Heart right ventricle (tissue), 16 donors: ENCODE measurements around the gene ZSCAN31. TPM values are rescaled to one million over a fixed set of nuclear protein-coding genes. Genes with fewer than 3 reads are reported as not detected.

ENCODE experiments used
- ATAC-seq, 8 donors: fragments of 200-7000 bp; cut with Tn5 transposase; one replicate each; pipeline ENCODE4 v1.9.1; 2020; ENCODE audit warnings: mild to moderate bottlenecking in 8 of 8, moderate library complexity in 8 of 8, moderate number of reproducible peaks in 1 of 8
- DNase-seq, 2 donors: peaks; one replicate each; pipeline ENCODE4 v3.0.0-alpha.2; 2020
- H3K27ac ChIP-seq, 10 donors: fragments of 200-600 bp; sonication (generic) in 2 of 10; one replicate each; pipeline versions ENCODE4 v1.5.0 to v1.8.0; 2020 to 2022; ENCODE audit warnings: mild to moderate bottlenecking in 3 of 10
- H3K27me3 ChIP-seq, 7 donors: fragments of 200-600 bp; one replicate each; pipeline ENCODE4 v1.8.0; 2021 to 2022; ENCODE audit warnings: mild to moderate bottlenecking in 2 of 7
- H3K36me3 ChIP-seq, 9 donors: fragments of 200-600 bp; sonication (generic) in 1 of 9; one replicate each; pipeline versions ENCODE4 v1.5.0 to v1.8.0; 2020 to 2022; ENCODE audit warnings: mild to moderate bottlenecking in 2 of 9
- H3K4me1 ChIP-seq, 9 donors: fragments of 200-600 bp; sonication (generic) in 1 of 9; one replicate each; pipeline versions ENCODE4 v1.5.0 to v1.8.0; 2020 to 2022; ENCODE audit warnings: mild to moderate bottlenecking in 4 of 9
- H3K4me3 ChIP-seq, 10 donors: fragments of 200-600 bp; sonication (generic) in 2 of 10; one replicate each; pipeline versions ENCODE4 v1.5.0 to v1.8.0; 2020 to 2022; ENCODE audit warnings: mild to moderate bottlenecking in 7 of 10, moderate library complexity in 2 of 10
- H3K9me3 ChIP-seq, 11 donors: fragments of 200-600 bp in 10 of 11; sonication (generic) in 2 of 11; one replicate each; pipeline versions ENCODE4 v1.5.0 to v1.8.0; 2013 to 2022; ENCODE audit warnings: mild to moderate bottlenecking in 2 of 11, control low read depth in 1 of 11, moderate library complexity in 1 of 11
- WGBS, 2 donors: extraction: QIAGEN DNeasy Blood & Tissue Kit; methylation state at CpG; one replicate each; pipeline ENCODE4 v1.1.7; 2013; ENCODE audit warnings: inconsistent platforms in 1 of 2; 5-methylcytosine and 5-hydroxymethylcytosine counted together
- intact Hi-C, 10 donors: fragments of 100-400 bp; cut with DNase I; formaldehyde crosslinking; loops; one replicate each; pipeline versions ENCODE4 v1.11.1 to v1.14.2; 2022
- polyA plus RNA-seq, 2 donors: library from polyadenylated mRNA; stranded (reverse); fragments of 200-250 nt; gene quantifications; one replicate each; pipeline ENCODE4 v1.2.3, GENCODE V29; 2013
- total RNA-seq, 10 donors: library from RNA; stranded (reverse); fragmentation: NEBNext Ultra II Directional in 3 of 10; extraction: Animal tissue kit (Norgen Biotek cat#: 25700) in 3 of 10; gene quantifications; one replicate each; pipeline versions ENCODE4 v1.2.1 to v1.2.4, GENCODE V29; 2021 to 2023
- TF ChIP-seq, protein P1 (sequence below), 9 donors: fragments of 200-600 bp; sonication (generic) in 2 of 9; IDR thresholded peaks; one replicate each; pipeline versions ENCODE4 v1.5.0 to v1.8.0; 2021 to 2022; ENCODE audit warnings: antibody characterized with exemption in 9 of 9, mild to moderate bottlenecking in 5 of 9, moderate library complexity in 1 of 9
- donor health status: Arrhythmogenic right ventricular cardiomyopathy.
- donor health status: ischemic (EF 13 %, LVEDD 7.1; RV severe dilation, severe dysfunction).
- donor health status: healthy with polysubstance abuse.
- donor health status: DM: no; HTN: yes; CAD: no.
- donor health status: DM: no; HTN: no; CAD: no.
- donor health status: ischemic (EF 25% LVEDD 6.9; RV normal size, moderate dysfunction).
- donor health status: ischemic (EF 25% LVEDD 5.7; RV mildly dilated, moderate dysfunction).
- donor health status: healthy.
- donor health status: DM: yes; HTN: yes; CAD: no.
- donor health status: Ischemic cardiomyopathy.
- donor health status: ischemic (EF 35%, LVEDD 5.7; RV mildly dilated, moderate dysfunction).
- donor health status: nonischemic (EF 11% LVEDD 7.7; RV severe dilation, severe dysfunction).
- donor health status: DM: yes; HTN: yes; CAD: no.
- donor health status: PGD.
- donor health status: ischemic (EF 29% LVEDD 5.4; RV normal size, mild dysfunction).
- donor health status: nonischemic (EF 23%, LVEDD 6.1; RV moderate dilation, normal function).

The ZSCAN31 gene
- total and polyA plus RNA-seq, 12 donors, result 3.3 to 17.4 (median 11.2) TPM

DNA sequence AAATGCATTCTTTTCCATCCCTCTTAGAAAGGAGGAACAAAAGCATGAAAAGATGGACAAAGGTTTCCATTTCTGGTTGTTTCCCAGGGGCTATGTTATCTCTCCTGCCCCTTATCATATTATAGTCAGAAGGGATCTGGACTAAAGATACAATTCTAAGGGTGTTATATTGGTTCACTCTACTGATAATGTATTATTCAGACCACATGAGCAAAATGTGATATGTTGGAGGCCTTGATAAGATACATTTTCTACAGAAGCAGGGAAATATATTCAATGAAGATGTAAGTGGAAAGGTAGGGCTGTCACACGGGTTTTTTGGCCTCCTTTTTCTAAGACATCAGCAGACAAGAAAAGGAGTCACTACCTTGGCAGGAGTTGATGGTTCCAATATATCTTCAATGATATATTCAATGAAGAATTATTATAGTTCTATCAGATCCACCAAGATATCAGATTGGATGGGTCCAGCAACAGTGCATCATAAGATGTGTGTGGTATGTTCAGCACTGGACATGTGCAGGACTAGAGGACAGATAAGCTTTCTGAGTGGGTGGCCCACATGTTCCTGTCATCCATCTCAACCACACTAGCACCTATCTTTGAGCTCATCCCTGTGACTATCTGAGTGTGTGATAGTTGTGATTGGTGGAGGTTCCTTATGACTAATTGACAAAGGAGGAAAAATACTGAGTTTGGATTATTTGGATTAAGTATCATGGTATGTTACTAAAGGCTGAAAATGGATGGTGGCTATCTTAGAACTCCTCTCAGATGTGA is 8.1 kb upstream of the ZSCAN31 start:
- TF ChIP-seq, protein P1, sequence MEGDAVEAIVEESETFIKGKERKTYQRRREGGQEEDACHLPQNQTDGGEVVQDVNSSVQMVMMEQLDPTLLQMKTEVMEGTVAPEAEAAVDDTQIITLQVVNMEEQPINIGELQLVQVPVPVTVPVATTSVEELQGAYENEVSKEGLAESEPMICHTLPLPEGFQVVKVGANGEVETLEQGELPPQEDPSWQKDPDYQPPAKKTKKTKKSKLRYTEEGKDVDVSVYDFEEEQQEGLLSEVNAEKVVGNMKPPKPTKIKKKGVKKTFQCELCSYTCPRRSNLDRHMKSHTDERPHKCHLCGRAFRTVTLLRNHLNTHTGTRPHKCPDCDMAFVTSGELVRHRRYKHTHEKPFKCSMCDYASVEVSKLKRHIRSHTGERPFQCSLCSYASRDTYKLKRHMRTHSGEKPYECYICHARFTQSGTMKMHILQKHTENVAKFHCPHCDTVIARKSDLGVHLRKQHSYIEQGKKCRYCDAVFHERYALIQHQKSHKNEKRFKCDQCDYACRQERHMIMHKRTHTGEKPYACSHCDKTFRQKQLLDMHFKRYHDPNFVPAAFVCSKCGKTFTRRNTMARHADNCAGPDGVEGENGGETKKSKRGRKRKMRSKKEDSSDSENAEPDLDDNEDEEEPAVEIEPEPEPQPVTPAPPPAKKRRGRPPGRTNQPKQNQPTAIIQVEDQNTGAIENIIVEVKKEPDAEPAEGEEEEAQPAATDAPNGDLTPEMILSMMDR (IDR thresholded peaks at IDR 0.05), result no peak
- Histone ChIP-seq H3K4me3 (no peak overlapping the region), H3K27ac (no peak overlapping the region), H3K27me3 (no peaks in the 10 kb centered on the region), H3K4me1 (peaks cover 0 to 5% (median 0%) of the 10 kb centered on the region in 9 donors), H3K9me3 (peaks cover 0 to 18% (median 0%) of the 10 kb centered on the region in 11 donors), H3K36me3 (peaks cover 0 to 8% (median 0%) of the 10 kb centered on the region in 9 donors)
- intact Hi-C loops, result loop anchor here in 1 of 10 donors (10.0 kb wide), 1 partner anchor 59 kb away; the partner anchor contains the start of gene PGBD1
- DNase-seq, result no peak
- 47 to 64% methylated on average over 1 of the region's 1 CpG for WGBS, 2 donors
- ATAC-seq, result no peak

DNA sequence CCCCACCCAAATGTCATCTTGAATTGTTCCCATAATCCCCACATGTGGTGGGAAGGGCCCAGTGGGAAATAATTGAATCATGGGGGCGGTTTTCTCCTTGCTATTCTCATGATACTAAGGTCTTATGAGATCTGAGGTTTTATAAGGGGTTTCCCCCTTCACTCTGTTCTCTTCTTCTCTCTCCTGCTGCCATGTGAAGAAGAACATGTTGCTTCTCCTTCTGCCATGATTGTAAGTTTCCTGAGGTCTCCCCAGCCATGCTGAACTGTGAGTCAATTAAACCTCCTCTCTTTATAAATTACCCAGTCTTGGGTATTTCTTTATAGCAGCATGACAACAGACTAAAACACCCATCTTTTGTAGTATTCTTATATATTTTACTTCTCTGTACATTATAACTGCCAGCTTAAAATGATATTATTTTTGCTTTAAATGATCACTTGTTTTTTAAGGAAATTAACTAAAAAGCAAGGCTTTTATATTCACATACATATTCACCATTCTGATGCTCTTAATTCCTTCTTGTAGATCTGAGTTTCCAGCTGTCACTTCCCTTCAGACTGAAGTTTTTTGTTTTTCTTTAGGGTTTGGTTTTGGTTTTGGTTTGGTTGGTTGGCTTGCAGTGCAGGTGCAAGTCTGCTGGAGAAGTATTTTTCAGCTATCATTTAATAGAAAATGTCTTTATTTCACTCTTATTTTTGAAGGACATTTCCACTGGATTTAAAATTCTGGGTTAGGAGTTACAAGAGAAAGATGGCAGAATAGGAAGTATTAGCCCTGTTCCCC is 4.6 kb upstream of the ZSCAN31 start:
- 82 to 86% methylated on average over 1 of the region's 1 CpG for WGBS, 2 donors
- no peak for ATAC-seq
- Histone ChIP-seq H3K27ac (no peak overlapping the region), H3K4me1 (peaks cover 0 to 14% (median 10%) of the 10 kb centered on the region in 9 donors), H3K4me3 (no peak overlapping the region), H3K9me3 (peaks cover 0 to 18% (median 0%) of the 10 kb centered on the region in 11 donors), H3K27me3 (no peaks in the 10 kb centered on the region), H3K36me3 (peaks cover 0 to 8% (median 0%) of the 10 kb centered on the region in 9 donors)
- intact Hi-C loops, result loop anchor here in 1 of 10 donors (10.0 kb wide), 1 partner anchor 56 kb away; the partner anchor contains the start of gene PGBD1
- TF ChIP-seq, protein P1 (IDR thresholded peaks at IDR 0.05), result no peak
- DNase-seq, result no peak

- ATAC-seq (no peak), DNase-seq (no peak)
- Histone ChIP-seq H3K4me3 (peak overlapping the region in 6 of 10 donors; percentile 61 to 74 (median 67)), H3K36me3 (peaks cover 0 to 8% (median 0%) of the 10 kb centered on the region in 9 donors), H3K4me1 (peaks cover 0 to 25% (median 11%) of the 10 kb centered on the region in 9 donors), H3K27me3 (no peaks in the 10 kb centered on the region), H3K27ac (peak overlapping the region in 7 of 10 donors; percentile 88 to 97 (median 92)), H3K9me3 (peaks cover 0 to 18% (median 0%) of the 10 kb centered on the region in 11 donors)
- intact Hi-C loops, result loop anchor here in 7 of 10 donors (2.0 to 10.0 kb wide), 6 partner anchors 14 to 200 kb away; partner anchors contain the start of genes PGBD1 (in 3 of the 7) and ZSCAN26 (in 2 of the 7)
- TF ChIP-seq, protein P1 (IDR thresholded peaks at IDR 0.05), result no peak
Observed at GRCh38 chr6:28337121-28337520, 1.2 kb upstream of the ZSCAN31 start.
